GM12878 (cell line): Measurements from ENCODE around the gene C1QL4.

Experiments used
- EZH2 ChIP-seq: IDR thresholded peaks from 2 replicates; pipeline ENCODE4 v1.6.1; 2012; ENCODE audit warnings: low read depth, mild to moderate bottlenecking, control low read depth, inconsistent platforms, low read length, borderline replicate concordance; ENCODE audit not compliant: control insufficient read depth
- PAX8 ChIP-seq: fragments of 450-650 bp; IDR thresholded peaks from 2 replicates; pipeline ENCODE4 v1.6.1; 2017; ENCODE audit warnings: mild to moderate bottlenecking, moderate library complexity
- RAD51 ChIP-seq: fragments of 450-650 bp; IDR thresholded peaks from 2 replicates; pipeline ENCODE4 v1.6.1; 2016; ENCODE audit warnings: moderate library complexity, mild to moderate bottlenecking, inconsistent platforms
- TF ChIP-seq, protein P1 (sequence below), 3 experiments: IDR thresholded peaks in 2 of 3; conservative IDR thresholded peaks in 1 of 3; 2 replicates each; pipeline ENCODE4 v1.5.1; 2011; ENCODE audit warnings: low read depth in 3 of 3, low read length in 3 of 3, mild to moderate bottlenecking in 3 of 3, control low read depth in 2 of 3, moderate library complexity in 2 of 3, inconsistent platforms in 1 of 3, mixed read lengths in 1 of 3; ENCODE audit not compliant: control insufficient read depth in 2 of 3, insufficient read depth in 1 of 3; ENCODE audit errors: extremely low read depth in 1 of 3

DNA sequence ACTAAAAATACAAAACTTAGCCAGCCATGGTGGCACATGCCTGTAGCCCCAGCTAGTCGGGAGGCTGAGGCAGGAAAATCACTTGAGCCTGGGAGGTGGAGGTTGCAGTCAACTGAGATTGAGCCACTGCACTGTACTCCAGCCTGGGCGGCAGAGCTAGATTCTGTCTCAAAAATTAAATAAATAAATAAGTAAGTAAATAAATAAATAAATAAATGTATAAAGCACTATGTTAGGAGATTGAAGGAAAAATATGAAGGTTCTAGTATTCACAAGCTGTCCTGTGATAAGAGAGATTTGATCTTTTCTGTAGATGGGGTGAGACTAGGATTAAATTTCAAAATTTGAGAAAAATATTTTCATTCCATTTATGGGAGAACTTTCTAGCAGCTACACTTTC, 15.4 kb upstream of the C1QL4 start:
- TF ChIP-seq EZH2, result no peak
- TF ChIP-seq RAD51, result no peak
- TF ChIP-seq, protein P1, sequence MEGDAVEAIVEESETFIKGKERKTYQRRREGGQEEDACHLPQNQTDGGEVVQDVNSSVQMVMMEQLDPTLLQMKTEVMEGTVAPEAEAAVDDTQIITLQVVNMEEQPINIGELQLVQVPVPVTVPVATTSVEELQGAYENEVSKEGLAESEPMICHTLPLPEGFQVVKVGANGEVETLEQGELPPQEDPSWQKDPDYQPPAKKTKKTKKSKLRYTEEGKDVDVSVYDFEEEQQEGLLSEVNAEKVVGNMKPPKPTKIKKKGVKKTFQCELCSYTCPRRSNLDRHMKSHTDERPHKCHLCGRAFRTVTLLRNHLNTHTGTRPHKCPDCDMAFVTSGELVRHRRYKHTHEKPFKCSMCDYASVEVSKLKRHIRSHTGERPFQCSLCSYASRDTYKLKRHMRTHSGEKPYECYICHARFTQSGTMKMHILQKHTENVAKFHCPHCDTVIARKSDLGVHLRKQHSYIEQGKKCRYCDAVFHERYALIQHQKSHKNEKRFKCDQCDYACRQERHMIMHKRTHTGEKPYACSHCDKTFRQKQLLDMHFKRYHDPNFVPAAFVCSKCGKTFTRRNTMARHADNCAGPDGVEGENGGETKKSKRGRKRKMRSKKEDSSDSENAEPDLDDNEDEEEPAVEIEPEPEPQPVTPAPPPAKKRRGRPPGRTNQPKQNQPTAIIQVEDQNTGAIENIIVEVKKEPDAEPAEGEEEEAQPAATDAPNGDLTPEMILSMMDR (IDR thresholded peaks at IDR 0.05 in 2 of 3, conservative IDR thresholded peaks at IDR 0.05 in 1 of 3; ENCODE audit: control insufficient read depth in 2 of 3, extremely low read depth in 1 of 3, insufficient read depth in 1 of 3, low read depth in 3 of 3, low read length in 3 of 3), result no peak
- TF ChIP-seq PAX8, result no peak
